Body of pancreas (tissue), 4 donors: Measurements from ENCODE around the gene C6orf89. TPM values are rescaled to one million over a fixed set of nuclear protein-coding genes. Genes with fewer than 3 reads are reported as not detected.

Experiments
- ATAC-seq: fragments of 150-250 bp; one replicate; pipeline ENCODE4 v1.9.1; 2016
- DNase-seq, 4 donors: peaks; one replicate each; pipeline ENCODE4 v3.0.0-alpha.2; 2019
- H3K27ac ChIP-seq, 4 donors: fragments of 200-600 bp; sonication (generic); 1 replicate in 3 of 4; 2 replicates in 1 of 4; pipeline versions ENCODE4 v1.5.1 to v1.6.1; 2016 to 2019; ENCODE audit warnings: mild to moderate bottlenecking in 1 of 4, mixed read lengths in 1 of 4, moderate library complexity in 1 of 4
- H3K27me3 ChIP-seq, 2 donors: fragments of 200-600 bp; sonication (generic); one replicate each; pipeline ENCODE4 v1.6.0; 2016; ENCODE audit warnings: mild to moderate bottlenecking in 1 of 2
- H3K36me3 ChIP-seq, 2 donors: fragments of 200-600 bp; sonication (generic); replicated peaks in 1 of 2; 2 replicates each; pipeline ENCODE4 v1.5.1; 2016; ENCODE audit warnings: low read depth in 2 of 2; ENCODE audit not compliant: insufficient read depth in 1 of 2
- H3K4me1 ChIP-seq: fragments of 200-600 bp; sonication (generic); one replicate; pipeline ENCODE4 v1.6.0; 2016
- H3K4me3 ChIP-seq, 2 donors: fragments of 200-600 bp; sonication (generic); 1 replicate in 1 of 2; 2 replicates in 1 of 2; pipeline ENCODE4 v1.5.1; 2016 to 2019
- H3K9me3 ChIP-seq, 3 donors: fragments of 200-600 bp; sonication (generic); 1 replicate in 2 of 3; 2 replicates in 1 of 3; pipeline ENCODE4 v1.5.1; 2016
- POLR2A ChIP-seq, 3 donors: fragments of 450-650 bp; IDR thresholded peaks; one replicate each; pipeline ENCODE4 v1.6.1; 2016; ENCODE audit warnings: antibody characterized with exemption in 3 of 3, mild to moderate bottlenecking in 2 of 3
- WGBS, 2 donors: methylation state at CpG; one replicate each; pipeline ENCODE4 v1.1.5; 2017; 5-methylcytosine and 5-hydroxymethylcytosine counted together
- intact Hi-C: fragments of 100-400 bp; cut with DNase I; formaldehyde crosslinking; loops from one replicate; pipeline ENCODE4 v1.15.1; 2023
- total RNA-seq, 2 donors: library from RNA; depleted of rRNA; stranded (reverse); fragments of >200 nt; gene quantifications; one replicate each; pipeline ENCODE4 v1.1.0, GENCODE V29; 2016
- TF ChIP-seq, protein P1 (sequence below), 7 experiments: fragments of 450-650 bp in 4 of 7; fragments of 200-600 bp in 3 of 7; sonication (generic) in 3 of 7; IDR thresholded peaks; one replicate each; pipeline ENCODE4 v1.5.1; 2016 to 2019; ENCODE audit warnings: antibody characterized with exemption in 7 of 7

The C6orf89 gene
- total RNA-seq, 2 donors from 2014 or later: 16.5 to 25.7 TPM

GRCh38 chr6:36969988-36970891 is 84.5 kb downstream of the C6orf89 start:
- Histone ChIP-seq H3K4me3 (no peak overlapping the region), H3K27ac (no peak overlapping the region), H3K9me3 (no peaks in the 10 kb centered on the region), H3K36me3 (peaks cover 43 to 47% of the 10 kb centered on the region in 2 donors), H3K27me3 (no peaks in the 10 kb centered on the region), H3K4me1 (peaks cover 3% of the 10 kb centered on the region)
- DNase-seq: no peak
- WGBS, 2 donors: 89 to 92% methylated on average over 12 to 17 of the region's 17 CpGs
- TF ChIP-seq POLR2A (IDR thresholded peaks at IDR 0.05): no peak
- TF ChIP-seq, protein P1, sequence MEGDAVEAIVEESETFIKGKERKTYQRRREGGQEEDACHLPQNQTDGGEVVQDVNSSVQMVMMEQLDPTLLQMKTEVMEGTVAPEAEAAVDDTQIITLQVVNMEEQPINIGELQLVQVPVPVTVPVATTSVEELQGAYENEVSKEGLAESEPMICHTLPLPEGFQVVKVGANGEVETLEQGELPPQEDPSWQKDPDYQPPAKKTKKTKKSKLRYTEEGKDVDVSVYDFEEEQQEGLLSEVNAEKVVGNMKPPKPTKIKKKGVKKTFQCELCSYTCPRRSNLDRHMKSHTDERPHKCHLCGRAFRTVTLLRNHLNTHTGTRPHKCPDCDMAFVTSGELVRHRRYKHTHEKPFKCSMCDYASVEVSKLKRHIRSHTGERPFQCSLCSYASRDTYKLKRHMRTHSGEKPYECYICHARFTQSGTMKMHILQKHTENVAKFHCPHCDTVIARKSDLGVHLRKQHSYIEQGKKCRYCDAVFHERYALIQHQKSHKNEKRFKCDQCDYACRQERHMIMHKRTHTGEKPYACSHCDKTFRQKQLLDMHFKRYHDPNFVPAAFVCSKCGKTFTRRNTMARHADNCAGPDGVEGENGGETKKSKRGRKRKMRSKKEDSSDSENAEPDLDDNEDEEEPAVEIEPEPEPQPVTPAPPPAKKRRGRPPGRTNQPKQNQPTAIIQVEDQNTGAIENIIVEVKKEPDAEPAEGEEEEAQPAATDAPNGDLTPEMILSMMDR (IDR thresholded peaks at IDR 0.05): no peak
- intact Hi-C loops: no loop called here
- no peak for ATAC-seq

- DNase-seq (no peak), ATAC-seq (no peak)
- no peaks in the 10 kb centered on the region for H3K27me3 ChIP-seq
- intact Hi-C loops: no loop called here
- H3K27ac ChIP-seq: no peak overlapping the region
- peaks cover 3% of the 10 kb centered on the region for H3K4me1 ChIP-seq
- H3K36me3 ChIP-seq: peaks cover 49 to 56% of the 10 kb centered on the region in 2 donors
- no peak overlapping the region for H3K4me3 ChIP-seq
- no peaks in the 10 kb centered on the region for H3K9me3 ChIP-seq
- TF ChIP-seq, protein P1 (IDR thresholded peaks at IDR 0.05): no peak
- TF ChIP-seq POLR2A (IDR thresholded peaks at IDR 0.05): no peak
- 83 to 90% methylated on average over 14 to 17 of the region's 17 CpGs for WGBS, 2 donors
Observed at GRCh38 chr6:36970892-36971842, 85.4 kb downstream of the C6orf89 start.

- Histone ChIP-seq H3K36me3 (peaks cover 59 to 63% of the 10 kb centered on the region in 2 donors), H3K27me3 (no peaks in the 10 kb centered on the region), H3K4me1 (peaks cover 3% of the 10 kb centered on the region), H3K27ac (no peak overlapping the region), H3K4me3 (no peak overlapping the region), H3K9me3 (no peaks in the 10 kb centered on the region)
- 69 to 82% methylated on average over 14 of the region's 14 CpGs for WGBS, 2 donors
- intact Hi-C loops: no loop called here
- TF ChIP-seq POLR2A (IDR thresholded peaks at IDR 0.05): no peak
- TF ChIP-seq, protein P1 (IDR thresholded peaks at IDR 0.05): no peak
- ATAC-seq: no peak
- DNase-seq: no peak
Observed at GRCh38 chr6:36971921-36972673, 86.3 kb downstream of the C6orf89 start.

- ATAC-seq: no peak
- no peak for DNase-seq
- WGBS, 2 donors: 82 to 100% methylated on average over 1 of the region's 1 CpG
- TF ChIP-seq, protein P1 (IDR thresholded peaks at IDR 0.05): no peak
- no peak for TF ChIP-seq POLR2A (IDR thresholded peaks at IDR 0.05)
- no peaks in the 10 kb centered on the region for H3K9me3 ChIP-seq
- H3K27me3 ChIP-seq: no peaks in the 10 kb centered on the region
- H3K4me3 ChIP-seq: no peak overlapping the region
- peaks cover 62 to 64% of the 10 kb centered on the region in 2 donors for H3K36me3 ChIP-seq
- no peak overlapping the region for H3K27ac ChIP-seq
- intact Hi-C loops: no loop called here
- peaks cover 3% of the 10 kb centered on the region for H3K4me1 ChIP-seq
Observed at GRCh38 chr6:36973190-36973589, 87.4 kb downstream of the C6orf89 start.
